Measurements from ENCODE around the gene TUFM.
"Not testable (repeated sequence)": the region's sequence is repeated elsewhere in the genome, so short reads cannot be mapped to it uniquely, and the experiment has no call there.

Gene TUFM

DNA sequence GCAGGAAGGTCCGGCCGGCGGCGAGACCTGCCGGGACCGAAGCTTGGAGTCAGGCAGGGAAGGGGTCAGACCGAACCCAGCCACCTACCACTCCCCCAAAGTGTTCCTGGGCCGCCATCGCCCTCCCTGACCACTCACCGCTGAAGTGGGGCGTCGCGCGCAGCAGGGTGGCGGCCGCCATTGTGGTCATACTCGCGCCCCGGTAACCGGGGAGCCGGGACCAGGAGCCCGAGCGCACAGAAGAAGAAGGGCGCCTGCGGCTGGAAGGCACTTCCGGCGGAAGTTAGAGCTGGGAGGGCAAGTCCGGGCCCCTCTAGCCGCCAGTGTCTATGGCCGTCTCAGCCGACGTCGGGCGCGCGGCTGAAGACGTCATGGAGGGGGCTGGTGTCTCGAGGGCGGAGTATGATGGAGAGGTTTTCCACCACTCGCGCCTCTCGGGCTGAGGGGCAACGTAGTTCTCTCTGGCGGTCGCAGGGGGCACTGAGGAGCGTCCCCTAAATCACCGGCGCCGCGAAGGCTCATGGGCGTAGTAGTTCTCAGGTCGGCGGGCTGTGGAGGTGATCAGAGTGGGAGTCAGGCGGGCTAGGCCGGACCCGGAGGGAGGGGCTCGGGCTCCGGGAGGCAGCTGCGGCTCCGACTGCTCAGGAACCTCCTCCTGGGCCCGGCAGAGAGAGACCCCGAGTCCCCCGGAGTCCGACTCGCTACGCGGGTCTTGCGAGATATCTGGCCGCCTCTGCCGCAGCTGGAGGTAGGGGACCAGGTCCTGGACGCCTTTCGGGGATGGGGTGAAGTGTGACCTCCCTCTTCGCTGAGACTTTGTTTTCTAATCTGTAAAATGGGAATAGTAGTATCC lies at the start of gene TUFM:
TUFM (minus strand) TSS at position 269 of the 853 bp plus-strand sequence; CDS start at position 190, 79 bp downstream.
- peak; percentile 99 for DNase-seq

GRCh38 chr16:28895609-28896008 lies 49.5 kb upstream of the TUFM start:
- no peak for DNase-seq

- DNase-seq, result no peak
These were observed 47.1 kb upstream of the TUFM start for GRCh38 chr16:28893291-28893690.

GRCh38 chr16:28891964-28892890 lies 46.1 kb upstream of the TUFM start:
- no peak for DNase-seq

GRCh38 chr16:28890355-28890754 lies 44.2 kb upstream of the TUFM start:
- DNase-seq, result not testable (repeated sequence)

DNA sequence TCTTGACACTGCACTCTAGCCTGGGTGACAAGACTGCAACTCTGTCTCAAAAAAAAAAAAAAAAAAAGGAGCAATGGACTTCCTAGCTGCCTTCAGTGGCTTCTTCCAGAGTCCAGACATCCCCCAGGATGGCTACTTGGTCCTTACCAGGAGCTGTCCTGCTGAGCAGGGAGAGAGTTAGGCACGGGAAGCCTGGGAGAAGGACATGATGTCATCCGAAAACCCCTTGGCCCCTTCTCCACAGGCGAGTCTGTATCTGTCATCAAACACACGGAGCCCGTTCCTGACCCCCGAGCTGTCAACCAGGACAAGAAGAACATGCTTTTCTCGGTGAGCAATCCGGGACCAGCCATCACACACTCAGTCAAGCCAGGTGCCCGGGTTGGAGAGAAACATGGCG lies 40.8 kb upstream of the TUFM start:
- DNase-seq, result no peak

GRCh38 chr16:28884045-28884444 lies 37.9 kb upstream of the TUFM start:
- no peak for DNase-seq

DNA sequence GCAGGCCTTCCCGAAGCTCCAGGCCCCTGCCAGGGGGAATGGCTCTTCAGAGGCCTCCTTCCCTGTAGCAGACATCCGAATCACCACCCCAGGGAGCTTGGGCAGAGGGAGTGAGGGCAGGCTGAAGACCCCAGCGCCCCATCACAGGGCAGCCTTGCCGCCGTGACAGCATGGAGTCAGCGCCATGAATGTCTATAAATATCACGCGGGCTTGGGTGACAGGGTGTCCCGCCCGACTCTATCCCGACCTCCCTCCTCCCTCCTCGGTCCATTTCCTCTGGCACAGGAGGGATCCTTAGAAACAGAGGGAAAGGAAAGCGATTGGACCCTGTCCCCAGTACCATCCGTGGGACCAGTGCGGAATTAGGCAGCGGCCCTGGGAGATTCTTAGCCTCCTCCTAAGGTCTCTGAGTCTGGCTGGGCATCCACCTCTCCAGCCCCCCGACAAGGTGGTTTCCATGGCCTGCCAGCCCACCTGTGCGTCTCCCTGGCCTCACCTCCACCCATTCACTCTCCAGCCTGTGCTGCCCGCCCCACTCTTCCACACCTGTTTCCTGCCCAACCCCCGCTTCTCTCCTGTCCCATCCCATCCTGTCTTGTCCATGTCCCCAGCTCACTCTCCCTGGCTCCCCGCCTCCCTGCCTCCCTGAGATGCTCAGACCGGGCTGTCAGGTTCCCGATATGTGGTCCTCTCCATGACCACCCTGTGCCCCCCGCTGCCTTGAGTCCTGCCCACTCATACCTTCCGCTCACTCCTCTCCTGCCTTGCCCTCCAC lies 37.3 kb upstream of the TUFM start:
- DNase-seq, result no peak

- peak; percentile 73 for DNase-seq
These were observed 36.5 kb upstream of the TUFM start for GRCh38 chr16:28882551-28883160.

DNA sequence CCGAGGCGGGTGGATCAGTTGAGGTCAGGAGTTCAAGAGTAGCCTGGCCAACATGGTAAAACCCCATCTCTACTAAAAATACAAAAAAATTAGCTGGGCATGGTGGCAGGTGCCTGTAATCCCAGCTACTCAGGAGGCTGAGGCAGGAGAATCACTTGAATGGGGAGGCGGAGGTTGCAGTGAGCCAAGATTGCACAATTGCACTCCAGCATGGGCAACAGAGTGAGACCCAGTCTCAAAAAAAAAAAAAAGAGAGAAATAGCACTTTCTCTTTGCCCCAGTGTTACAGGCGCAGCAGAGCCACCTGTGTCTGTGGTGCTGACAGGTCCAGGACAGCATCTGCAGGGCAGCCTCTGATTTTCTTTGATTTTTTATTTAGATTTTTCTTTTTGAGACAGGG lies 35.4 kb upstream of the TUFM start:
- not testable (repeated sequence) for DNase-seq

- DNase-seq, result no peak
These were observed 34.8 kb upstream of the TUFM start for GRCh38 chr16:28880955-28881354.

DNA sequence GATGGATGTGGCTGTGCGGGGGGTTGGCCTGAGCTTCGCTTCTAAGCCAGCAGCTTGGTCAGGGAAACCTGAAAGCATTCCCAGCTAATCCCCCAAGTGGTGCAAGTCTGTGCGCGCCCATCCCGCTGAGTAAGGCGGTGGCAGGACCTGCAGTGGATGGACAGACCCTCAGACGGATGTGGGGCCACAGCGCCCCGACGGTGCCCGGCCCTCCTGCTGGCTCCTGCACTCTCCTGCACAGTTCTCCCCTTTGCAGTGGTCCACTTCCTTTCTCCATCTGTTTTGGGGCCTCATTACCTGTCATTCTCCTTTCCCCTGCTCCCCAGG lies 34.4 kb upstream of the TUFM start:
- no peak for DNase-seq

- DNase-seq, result peak; percentile 93
These were observed 33.9 kb upstream of the TUFM start for GRCh38 chr16:28879841-28880588.

DNA sequence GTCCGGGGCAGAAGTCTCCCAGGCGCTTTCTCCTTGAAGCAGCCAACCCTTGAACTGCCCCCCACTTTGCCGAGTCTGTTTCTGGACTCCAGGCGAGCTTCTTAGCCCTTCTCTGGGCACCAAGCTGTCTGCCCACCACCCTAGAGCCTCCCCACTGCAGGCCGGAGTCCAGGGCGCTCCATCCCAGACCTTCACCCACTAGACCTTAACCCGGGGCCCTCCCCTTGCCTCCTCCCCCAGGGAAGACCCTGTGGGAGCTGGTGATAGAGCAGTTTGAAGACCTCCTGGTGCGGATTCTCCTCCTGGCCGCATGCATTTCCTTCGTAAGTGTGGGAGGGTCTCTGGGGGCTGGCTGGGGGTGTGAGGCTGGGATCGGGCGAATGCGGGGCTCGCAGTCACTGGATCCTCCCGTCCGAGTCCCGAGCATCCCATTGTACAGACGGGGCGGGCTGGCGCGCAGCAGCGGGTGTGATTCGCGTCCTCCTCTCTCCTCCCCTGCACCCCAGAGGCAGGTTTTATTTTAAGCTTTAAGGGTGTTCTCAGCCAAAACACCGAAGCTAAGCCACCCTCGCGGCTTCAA lies 33.2 kb upstream of the TUFM start:
- DNase-seq, result peak; percentile 52

- no peak for DNase-seq
These were observed 32.2 kb upstream of the TUFM start, which contains the start of gene ATP2A1 for GRCh38 chr16:28878083-28878926. Gene ATP2A1 (plus strand): TSS chr16:28878488. CDS start chr16:28878672, 184 bp downstream.

- DNase-seq, result no peak
These were observed 31.5 kb upstream of the TUFM start for GRCh38 chr16:28877655-28878000.

DNA sequence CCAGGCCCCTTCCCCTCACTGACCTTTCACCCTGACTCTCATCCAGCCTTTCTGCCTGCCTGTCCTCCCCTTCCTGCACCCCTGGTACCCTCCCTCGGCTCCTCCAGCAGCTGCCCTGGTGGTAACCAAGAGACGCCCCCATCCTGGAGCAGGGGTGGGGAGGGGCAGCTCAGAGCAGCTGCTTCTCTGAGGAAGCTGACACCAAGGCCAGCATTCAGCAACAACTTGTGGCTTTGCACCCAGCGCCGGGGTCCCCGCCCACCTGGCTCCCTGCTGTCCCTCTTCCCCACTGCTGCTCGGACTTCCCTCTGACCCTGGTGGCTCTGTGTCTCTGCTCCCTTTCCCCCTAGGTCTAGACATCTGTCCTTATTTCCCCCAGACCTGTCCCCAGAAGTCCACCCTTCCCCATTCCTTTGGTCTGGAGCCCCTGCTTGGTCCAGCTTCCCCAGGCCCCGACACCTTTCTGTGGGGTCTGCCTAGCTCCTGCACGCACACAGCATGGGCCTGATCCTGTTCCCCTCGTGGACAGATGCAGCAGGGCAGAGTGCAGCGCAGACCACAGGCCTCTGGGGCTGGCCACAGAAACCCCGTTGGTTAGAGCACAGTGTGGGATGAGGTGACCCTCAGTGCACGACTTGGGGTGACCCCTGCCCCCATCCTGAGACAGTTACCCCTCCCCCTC lies 31.0 kb upstream of the TUFM start:
- DNase-seq, result peak; percentile 59

GRCh38 chr16:28876019-28876659 lies 30.0 kb upstream of the TUFM start:
- no peak for DNase-seq

Data from femur (tissue), 1 donor.